BJ (cell line): Measurements from ENCODE around the gene PLA2G12A. TPM values are rescaled to one million over a fixed set of nuclear protein-coding genes. Genes with fewer than 3 reads are reported as not detected.

ENCODE experiments used
- CTCF ChIA-PET: fragments of 350-600 bp; formaldehyde crosslinking; extraction: SDS; loops from one replicate; lab custom pipeline; 2021; ENCODE audit warnings: antibody characterized with exemption, inconsistent platforms; lab: Yijun Ruan, JAX
- POLR2A ChIA-PET: fragments of 300-600 bp; sonication (Branson Sonifier 250); formaldehyde crosslinking; extraction: SDS; loops from one replicate; lab custom pipeline; 2021; ENCODE audit warnings: antibody characterized with exemption; lab: Charles Lee
- DNase-seq: peaks from one replicate; pipeline ENCODE4 v3.0.0-alpha.2; 2011; ENCODE audit warnings: low read depth
- H3K27me3 ChIP-seq: 2 replicates; pipeline ENCODE4 v1.6.0; 2011; ENCODE audit warnings: low read length; ENCODE audit not compliant: control insufficient read depth, insufficient read depth
- H3K36me3 ChIP-seq: 2 replicates; pipeline ENCODE4 v1.5.1; 2011; ENCODE audit warnings: low read length; ENCODE audit not compliant: control insufficient read depth, insufficient read depth
- H3K4me3 ChIP-seq: 2 replicates; pipeline ENCODE4 v1.5.1; 2011; ENCODE audit warnings: low read depth, mild to moderate bottlenecking, control low read depth, low read length
- polyA plus RNA-seq: library from polyadenylated mRNA; depleted of rRNA; stranded (reverse); fragments of >200 nt; gene quantifications from 2 replicates; pipeline ENCODE4 v1.2.3, GENCODE V29; 2011
- TF ChIP-seq, protein P1 (sequence below): IDR thresholded peaks from 2 replicates; pipeline ENCODE4 v1.5.1; 2011; ENCODE audit warnings: low read depth, mild to moderate bottlenecking, control low read depth, inconsistent platforms, low read length, moderate library complexity; ENCODE audit not compliant: insufficient read depth

The PLA2G12A gene
- polyA plus RNA-seq, 1 experiment: 52.7 TPM

- Histone ChIP-seq H3K36me3 (no peaks in the 10 kb centered on the region), H3K27me3 (no peaks in the 10 kb centered on the region), H3K4me3 (no peak overlapping the region)
- TF ChIP-seq, protein P1, sequence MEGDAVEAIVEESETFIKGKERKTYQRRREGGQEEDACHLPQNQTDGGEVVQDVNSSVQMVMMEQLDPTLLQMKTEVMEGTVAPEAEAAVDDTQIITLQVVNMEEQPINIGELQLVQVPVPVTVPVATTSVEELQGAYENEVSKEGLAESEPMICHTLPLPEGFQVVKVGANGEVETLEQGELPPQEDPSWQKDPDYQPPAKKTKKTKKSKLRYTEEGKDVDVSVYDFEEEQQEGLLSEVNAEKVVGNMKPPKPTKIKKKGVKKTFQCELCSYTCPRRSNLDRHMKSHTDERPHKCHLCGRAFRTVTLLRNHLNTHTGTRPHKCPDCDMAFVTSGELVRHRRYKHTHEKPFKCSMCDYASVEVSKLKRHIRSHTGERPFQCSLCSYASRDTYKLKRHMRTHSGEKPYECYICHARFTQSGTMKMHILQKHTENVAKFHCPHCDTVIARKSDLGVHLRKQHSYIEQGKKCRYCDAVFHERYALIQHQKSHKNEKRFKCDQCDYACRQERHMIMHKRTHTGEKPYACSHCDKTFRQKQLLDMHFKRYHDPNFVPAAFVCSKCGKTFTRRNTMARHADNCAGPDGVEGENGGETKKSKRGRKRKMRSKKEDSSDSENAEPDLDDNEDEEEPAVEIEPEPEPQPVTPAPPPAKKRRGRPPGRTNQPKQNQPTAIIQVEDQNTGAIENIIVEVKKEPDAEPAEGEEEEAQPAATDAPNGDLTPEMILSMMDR: no peak
- no peak for DNase-seq
- ChIA-PET CTCF (no interaction called here), POLR2A (no interaction called here)
Observed at GRCh38 chr4:109754093-109754857, 24.4 kb upstream of the PLA2G12A start.

DNA sequence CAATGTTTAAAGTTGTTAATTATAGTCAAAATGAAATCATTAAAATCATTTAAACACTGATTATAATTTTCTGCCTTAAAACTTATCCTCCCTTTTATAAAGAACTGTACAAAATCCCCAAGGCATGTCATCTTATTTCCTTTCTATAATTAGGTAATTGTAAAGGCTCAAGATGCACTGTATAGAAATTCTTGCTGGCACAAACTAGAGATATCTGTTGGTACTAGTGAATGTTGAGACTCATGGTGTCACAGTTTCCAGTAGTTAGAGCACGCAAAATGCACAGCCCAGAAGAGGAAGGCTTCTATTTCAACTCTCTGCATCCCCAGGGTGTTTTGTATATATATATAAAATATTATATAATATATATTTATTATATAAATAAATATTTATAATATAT is 22.7 kb upstream of the PLA2G12A start:
- H3K4me3 ChIP-seq: no peak overlapping the region
- CTCF ChIA-PET: interaction anchor here (0.7 kb wide), 1 partner anchor 22 kb away, joined by 3 read pairs; no protein-coding TSS in a partner anchor
- TF ChIP-seq, protein P1: no peak
- no peaks in the 10 kb centered on the region for H3K36me3 ChIP-seq
- POLR2A ChIA-PET: no interaction called here
- DNase-seq: no peak
- no peaks in the 10 kb centered on the region; the same call in 1 of the 2 replicates for H3K27me3 ChIP-seq

GRCh38 chr4:109751852-109752251 is 22.0 kb upstream of the PLA2G12A start:
- H3K36me3 ChIP-seq: no peaks in the 10 kb centered on the region

GRCh38 chr4:109750652-109751244 is 20.9 kb upstream of the PLA2G12A start:
- CTCF ChIA-PET: no interaction called here

More at GRCh38 chr4:109751852-109752251, 22.0 kb upstream of the PLA2G12A start:
- DNase-seq: no peak
- Histone ChIP-seq H3K4me3 (no peak overlapping the region), H3K27me3 (no peaks in the 10 kb centered on the region; the same call in 1 of the 2 replicates)
- TF ChIP-seq, protein P1: no peak
- CTCF ChIA-PET: interaction anchor here (0.7 kb wide), 1 partner anchor 21 kb away, joined by 3 read pairs; no protein-coding TSS in a partner anchor
- POLR2A ChIA-PET: no interaction called here

More at GRCh38 chr4:109750652-109751244, 20.9 kb upstream of the PLA2G12A start:
- DNase-seq: no peak
- TF ChIP-seq, protein P1: no peak
- Histone ChIP-seq H3K4me3 (no peak overlapping the region), H3K36me3 (no peaks in the 10 kb centered on the region), H3K27me3 (peaks cover 2% of the 10 kb centered on the region; the same call in 1 of the 2 replicates)
- POLR2A ChIA-PET: no interaction called here
